CD4-positive, alpha-beta T cell treated with Interleukin-4 for 4 hours (primary cell): ENCODE results near the gene NOS1AP.
"Not testable (repeated sequence)": the region's sequence is repeated elsewhere in the genome, so short reads cannot be mapped to it uniquely, and the experiment has no call there.

Experiments used
- DNase-seq: peaks from one replicate; pipeline ENCODE4 v3.0.0-alpha.2; 2020

The NOS1AP gene

DNA sequence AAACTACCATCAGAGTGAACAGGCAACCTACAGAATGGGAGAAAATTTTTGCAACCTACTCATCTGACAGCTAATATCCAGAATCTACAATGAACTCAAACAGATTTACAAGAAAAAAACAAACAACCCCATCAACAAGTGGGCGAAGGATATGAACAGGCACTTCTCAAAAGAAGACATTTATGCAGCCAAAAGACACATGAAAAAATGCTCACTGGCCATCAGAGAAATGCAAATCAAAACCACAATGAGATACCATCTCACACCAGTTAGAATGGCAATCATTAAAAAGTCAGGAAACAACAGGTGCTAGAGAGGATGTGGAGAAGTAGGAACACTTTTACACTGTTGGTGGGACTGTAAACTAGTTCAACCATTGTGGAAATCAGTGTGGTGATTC is 104.1 kb downstream of the NOS1AP start:
- not testable (repeated sequence) for DNase-seq

- DNase-seq, result not testable (repeated sequence)
These were observed 104.5 kb downstream of the NOS1AP start for GRCh38 chr1:162174027-162174426.

- no peak for DNase-seq
These were observed 106.0 kb downstream of the NOS1AP start for GRCh38 chr1:162175379-162176081.

DNA sequence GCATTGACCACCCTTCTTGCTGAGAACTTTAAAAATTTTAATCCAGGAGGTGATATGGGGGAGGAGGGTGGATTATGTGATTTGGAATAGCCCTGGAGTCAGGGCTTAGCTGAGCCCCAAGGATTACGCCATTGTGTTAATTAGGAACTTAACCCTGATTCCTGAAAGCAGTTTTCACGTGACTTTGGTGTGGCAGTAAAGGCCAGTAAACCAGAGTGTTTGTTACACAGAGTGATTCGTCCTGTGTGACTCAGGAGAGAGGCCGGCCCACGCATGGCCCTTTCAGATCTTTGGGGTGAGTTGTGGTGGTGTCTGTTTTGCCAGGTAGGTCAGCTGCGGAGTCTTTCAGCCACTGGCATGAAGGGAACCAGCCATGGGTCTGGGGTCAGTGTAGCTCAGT is 107.6 kb downstream of the NOS1AP start:
- DNase-seq, result no peak

- DNase-seq, result no peak
These were observed 108.9 kb downstream of the NOS1AP start for GRCh38 chr1:162178432-162178831.

DNA sequence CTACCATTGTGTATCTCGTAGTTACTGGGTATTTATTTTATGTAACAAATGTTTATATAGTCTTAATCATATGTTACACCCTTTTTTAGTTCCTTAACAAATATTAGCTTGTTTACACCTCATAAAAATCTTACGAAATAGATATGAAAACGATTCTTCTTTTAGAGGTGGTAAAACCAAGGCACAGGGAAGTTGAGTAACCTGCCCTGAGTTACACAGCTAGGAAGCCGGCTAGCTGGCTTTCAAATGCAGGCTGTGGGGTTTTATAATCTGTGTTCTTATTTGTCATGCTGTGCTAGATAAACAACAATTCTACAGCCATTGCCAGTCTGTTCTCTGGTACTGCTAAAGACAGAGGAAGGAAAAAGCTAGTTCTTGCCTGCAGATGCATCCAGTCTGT is 109.6 kb downstream of the NOS1AP start:
- no peak for DNase-seq

GRCh38 chr1:162180813-162181212 is 111.3 kb downstream of the NOS1AP start:
- no peak for DNase-seq

DNA sequence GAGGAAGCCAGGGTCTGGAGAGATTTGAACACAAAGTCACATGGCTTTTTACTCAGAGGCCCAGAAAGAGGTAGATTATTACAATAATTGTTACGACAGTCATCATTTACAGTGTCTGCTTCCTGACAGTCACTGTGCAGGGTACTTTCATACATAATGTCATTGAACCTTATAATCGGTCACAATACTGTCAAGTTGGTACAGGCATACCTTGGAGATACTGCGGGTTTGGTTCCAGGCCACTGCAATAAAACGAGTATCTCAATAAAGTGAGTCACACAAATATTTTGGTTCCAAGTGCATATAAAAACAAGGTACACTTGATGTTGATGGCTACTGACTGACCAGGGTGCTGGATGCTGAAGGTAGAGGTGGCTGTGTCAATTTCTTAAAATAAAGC is 112.6 kb downstream of the NOS1AP start:
- DNase-seq, result no peak

DNA sequence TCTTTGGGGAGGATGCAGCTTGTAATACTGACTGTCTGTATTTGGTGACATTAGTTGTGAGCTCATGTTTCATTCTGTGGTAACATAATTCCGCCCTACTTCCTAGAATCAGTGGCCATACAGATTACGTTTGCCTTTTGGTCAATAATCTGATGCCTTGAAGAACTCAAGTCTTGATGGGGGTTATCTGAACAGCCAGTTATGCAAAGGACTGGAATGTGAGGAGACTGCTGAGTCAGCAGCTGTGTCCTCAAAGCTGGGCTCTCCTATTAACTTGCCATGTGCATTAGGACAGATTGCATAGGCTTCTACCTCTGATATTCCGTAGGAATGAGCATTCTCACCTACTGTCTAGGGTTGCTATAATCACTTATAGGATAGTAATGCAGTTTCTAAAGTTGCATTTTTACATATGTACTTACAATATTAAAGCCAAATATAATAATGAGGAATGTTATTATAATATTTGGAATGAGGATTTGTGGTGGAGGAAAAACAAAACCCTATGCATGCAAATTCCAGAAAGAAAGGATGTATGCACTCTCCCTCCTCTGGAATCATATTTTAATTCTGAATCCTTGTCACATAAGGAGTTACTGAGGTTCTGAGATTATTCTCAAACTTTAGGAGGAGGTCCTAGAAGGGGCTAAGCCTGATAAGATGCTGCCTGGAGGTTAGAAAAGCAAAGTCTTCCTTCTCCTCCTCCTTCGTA is 116.0 kb downstream of the NOS1AP start:
- no peak for DNase-seq

DNA sequence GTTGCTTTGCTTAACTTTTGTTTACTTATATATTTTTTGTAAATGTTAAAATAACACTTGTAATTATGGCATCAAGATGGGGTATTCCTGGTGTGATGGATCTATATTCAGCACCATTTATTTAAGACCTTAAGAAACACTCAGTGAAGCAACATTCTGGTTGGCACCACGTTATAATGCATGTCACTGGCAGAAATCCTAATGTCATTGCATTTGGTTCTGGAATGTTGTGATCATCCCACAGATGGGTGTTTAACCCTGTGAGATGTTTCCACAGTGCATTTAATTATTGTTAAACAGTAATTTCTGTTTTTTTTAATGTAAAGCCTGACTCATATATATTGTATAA is 116.5 kb downstream of the NOS1AP start:
- DNase-seq, result no peak

DNA sequence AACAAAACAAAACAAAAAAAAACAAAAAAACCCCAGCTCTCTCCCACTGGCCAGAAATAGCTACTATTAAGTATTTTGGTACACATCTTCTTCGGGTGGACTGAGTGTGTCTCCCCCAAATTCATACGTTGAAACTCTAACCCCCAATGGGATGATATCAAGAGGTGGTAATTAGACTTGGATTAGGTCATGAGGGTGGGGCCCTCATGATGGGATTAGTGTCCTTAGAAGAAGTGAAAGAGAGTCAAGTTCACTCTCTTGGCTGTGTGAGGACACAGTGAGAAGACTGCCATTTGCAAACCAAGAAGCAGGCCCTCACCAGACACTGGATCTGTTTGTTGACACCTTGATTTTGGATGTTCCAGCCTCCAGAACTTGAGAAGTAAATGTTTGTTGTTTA is 116.9 kb downstream of the NOS1AP start:
- DNase-seq, result no peak

DNA sequence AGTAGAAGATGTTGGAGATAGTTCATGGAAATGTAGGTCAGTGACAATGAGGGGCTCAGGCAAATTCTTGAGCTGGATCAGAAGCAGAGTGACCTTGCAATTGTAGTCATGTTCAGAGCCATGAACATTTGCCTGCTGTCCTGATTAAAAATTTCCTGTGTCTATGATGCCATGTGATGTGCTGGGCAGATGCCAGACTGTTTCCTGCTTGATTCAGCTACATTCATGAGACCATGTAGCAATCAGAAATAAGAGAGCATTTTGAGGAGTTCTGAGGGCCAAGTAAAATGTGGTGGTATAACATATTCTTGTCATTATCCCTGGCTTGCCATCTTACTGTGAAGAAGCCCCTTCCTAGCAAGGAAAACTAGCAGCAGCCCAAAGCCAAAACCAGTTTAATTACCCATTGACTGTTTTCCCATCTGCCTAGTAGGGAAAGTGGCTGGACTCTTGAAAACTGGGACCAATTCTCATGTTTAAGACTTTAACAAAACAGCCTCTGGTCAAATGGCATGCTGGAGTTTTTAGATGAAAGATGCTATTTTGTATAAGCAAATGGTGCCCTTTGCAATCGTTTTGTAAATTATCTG is 118.3 kb downstream of the NOS1AP start:
- no peak for DNase-seq

DNA sequence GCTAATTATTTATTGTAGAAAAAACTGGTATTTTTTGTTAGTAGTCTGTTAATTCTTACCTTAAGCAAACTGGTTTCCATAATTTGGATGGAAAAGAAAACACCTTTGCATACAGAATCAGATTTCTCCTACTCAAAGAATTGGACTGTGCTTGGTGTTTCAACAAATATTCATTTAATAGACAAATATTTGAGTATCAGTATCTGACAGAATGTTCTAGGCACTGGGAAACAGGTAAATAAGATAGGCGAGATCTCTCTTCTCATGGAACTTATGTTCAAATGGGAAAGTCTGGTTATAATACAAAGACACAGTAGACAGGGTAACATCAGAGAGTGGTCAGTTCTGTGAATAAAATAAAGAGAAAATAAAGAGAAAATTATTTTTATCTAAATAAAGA is 119.9 kb downstream of the NOS1AP start:
- no peak for DNase-seq

DNA sequence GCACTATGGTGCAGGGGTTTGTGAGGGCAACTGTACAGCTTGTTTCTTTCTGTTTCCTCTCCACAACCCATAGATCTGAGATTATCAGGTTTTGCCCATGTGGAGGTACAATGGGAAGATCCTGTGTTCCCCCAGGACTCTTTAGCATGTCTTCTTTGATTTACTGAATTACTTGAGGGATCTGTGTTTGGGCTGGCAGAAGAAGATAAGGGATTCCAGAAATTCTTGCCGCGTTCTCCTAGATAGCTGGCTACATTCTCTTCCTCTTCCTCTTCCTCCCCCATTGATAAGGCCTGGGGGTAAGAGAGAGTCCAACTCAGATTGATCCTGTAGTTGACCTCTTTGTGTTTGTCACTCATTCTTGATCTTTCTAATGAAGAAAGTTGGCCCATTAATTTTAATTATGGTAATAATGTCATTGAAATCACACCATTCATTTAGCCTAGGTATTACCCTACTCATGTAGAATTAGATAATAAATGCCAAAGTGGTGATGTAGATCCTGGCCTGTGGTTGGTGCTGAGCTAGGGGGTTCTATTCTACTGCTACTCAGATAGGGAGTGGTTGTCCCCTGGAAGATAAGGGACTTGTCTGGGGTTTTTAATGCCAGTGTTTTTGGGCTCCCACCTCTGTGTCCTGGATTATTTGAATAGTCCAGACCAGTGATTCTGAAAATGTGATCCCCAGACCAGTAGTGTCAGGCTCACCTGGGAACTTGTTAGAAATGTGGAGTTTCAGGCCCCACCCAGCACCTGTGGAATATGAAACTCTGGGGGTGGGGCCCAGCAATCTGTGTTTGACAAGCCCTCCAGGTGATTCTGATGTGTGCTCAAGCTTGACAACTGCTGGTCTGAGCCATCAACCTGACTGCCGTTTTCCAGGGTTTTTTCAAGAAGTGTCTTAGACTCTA is 122.2 kb downstream of the NOS1AP start:
- no peak for DNase-seq

DNA sequence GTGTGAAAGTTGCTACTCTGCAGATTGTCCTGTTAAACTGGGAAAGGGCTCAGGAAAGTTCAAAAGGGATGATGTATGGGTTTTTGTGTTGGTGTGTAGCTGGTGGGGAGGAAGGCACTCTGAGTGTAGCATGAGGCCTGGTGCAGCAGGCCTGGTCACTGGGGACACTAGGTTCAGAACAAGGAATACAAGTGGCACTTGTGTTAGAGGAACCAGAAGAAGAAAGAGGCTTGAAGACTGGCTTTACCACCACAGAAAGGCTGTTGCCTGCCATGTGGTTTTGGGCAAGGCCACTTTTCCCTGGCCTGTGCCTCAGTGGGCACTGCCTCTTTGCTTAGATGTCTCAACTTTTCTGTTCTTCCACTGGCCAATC is 122.8 kb downstream of the NOS1AP start:
- DNase-seq, result no peak

GRCh38 chr1:162192763-162193162 is 123.3 kb downstream of the NOS1AP start:
- no peak for DNase-seq

- no peak for DNase-seq
These were observed 123.7 kb downstream of the NOS1AP start for GRCh38 chr1:162193221-162193620.

DNA sequence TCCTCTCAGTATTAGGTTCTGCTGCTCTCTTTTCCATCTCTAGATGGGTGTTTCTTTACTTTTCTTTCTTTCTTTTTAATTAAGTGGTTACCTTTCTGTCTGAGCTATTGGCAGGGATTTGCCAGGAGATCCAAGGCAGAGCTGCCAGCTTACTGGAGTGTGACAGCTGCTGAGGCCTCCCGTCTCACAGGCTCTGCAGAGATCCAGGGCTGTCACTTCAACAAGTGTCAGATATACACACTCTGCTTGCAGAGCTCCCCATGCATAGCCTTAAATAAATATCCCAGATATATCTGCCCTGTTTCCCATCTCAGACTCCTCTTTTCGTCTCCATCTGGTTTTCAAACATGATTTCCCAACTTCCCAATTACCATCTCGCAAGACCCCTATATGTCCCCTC is 124.3 kb downstream of the NOS1AP start:
- DNase-seq, result no peak

- no peak for DNase-seq
These were observed 126.1 kb downstream of the NOS1AP start for GRCh38 chr1:162195567-162195966.

DNA sequence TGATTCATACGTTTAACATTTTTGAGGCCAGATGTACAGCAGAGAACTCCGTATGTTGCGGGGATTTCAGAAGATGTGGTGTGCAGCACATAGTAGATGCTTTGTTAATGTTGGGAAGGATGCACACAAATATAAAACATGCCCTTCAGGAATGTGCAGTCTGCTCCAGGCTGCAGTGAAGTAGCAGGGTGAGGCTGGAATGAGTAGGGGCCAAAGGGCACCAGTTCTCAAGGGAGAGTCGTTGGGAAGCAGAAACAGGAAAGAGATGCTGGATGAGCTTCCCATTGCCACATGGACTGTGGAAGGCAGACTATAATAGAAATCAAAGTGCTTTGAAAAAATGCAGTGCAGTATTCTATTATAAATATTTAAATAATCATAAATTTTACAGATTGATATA is 126.9 kb downstream of the NOS1AP start:
- DNase-seq, result no peak

DNA sequence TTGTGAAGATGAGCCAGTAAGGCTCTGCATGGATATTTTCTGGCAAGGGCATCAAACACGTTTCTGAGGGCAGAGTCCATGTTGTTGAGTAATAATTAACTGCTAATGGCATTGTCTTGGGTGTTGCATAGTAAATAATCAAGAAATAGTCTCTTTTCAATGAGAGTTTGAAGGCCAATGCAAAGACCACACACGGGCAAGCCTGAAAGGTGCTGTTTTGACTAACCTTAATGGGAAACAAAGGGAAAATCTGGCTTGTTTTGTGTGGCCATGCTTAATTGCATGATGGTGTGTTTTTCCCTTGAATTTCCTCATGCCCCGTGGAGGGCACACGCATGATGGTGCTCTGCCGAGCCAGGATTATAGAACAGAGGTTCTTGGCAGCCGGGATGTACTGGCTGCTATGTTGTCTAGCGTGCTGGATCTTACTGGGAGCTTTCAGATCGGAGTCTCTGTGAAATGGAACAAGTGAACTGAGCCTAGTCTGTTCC is 127.6 kb downstream of the NOS1AP start:
- no peak for DNase-seq

GRCh38 chr1:162197615-162198421 is 128.3 kb downstream of the NOS1AP start:
- no peak for DNase-seq
